A549 (cell line): ENCODE measurements around the gene SLC12A8. TPM values are rescaled to one million over a fixed set of nuclear protein-coding genes. Genes with fewer than 3 reads are reported as not detected.

ENCODE experiments used
- ATAC-seq, 2 experiments: fragments of 200-7000 bp in 1 of 2; fragments of >200 bp in 1 of 2; cut with Nextera tagmentation in 1 of 2; cut with Tn5 transposase in 1 of 2; 3 replicates each; pipeline versions ENCODE4 v1.8.0 to v1.9.1; 2018 to 2020; ENCODE audit warnings: mild to moderate bottlenecking in 1 of 2, moderate library complexity in 1 of 2
- CTCF ChIA-PET: fragments of 300-600 bp; sonication (Branson Sonifier 250); formaldehyde crosslinking; extraction: SDS; loops from one replicate; lab custom pipeline; 2021; ENCODE audit warnings: antibody characterized with exemption, inconsistent platforms; lab: Yijun Ruan, JAX
- POLR2A ChIA-PET: fragments of 350-600 bp; formaldehyde crosslinking; extraction: SDS; loops from one replicate; lab custom pipeline; 2021; ENCODE audit warnings: antibody characterized with exemption, inconsistent platforms; lab: Yijun Ruan, JAX
- DNase-seq, 2 experiments: peaks; one replicate each; pipeline versions ENCODE4 v3.0.0 to v3.0.0-alpha.2; 2011 to 2016; ENCODE audit warnings: low read depth in 1 of 2, low spot score in 1 of 2
- FAIRE-seq: peaks from 2 replicates; lab custom pipeline; 2011; peaks lifted over from hg19 to GRCh38; lab: Jason Lieb, UNC
- H3K27ac ChIP-seq, 2 experiments: fragments of >200 bp; sonication (Bioruptor Twin); formaldehyde crosslinking; 3 replicates each; pipeline ENCODE4 v1.5.1; 2016 to 2017
- H3K4me1 ChIP-seq: fragments of >200 bp; sonication (Bioruptor Twin); formaldehyde crosslinking; 3 replicates; pipeline ENCODE4 v1.6.1; 2016
- H3K4me2 ChIP-seq: fragments of >200 bp; sonication (Bioruptor Twin); formaldehyde crosslinking; 3 replicates; pipeline ENCODE4 v1.6.1; 2016
- H3K4me3 ChIP-seq: fragments of >200 bp; sonication (Bioruptor Twin); formaldehyde crosslinking; 3 replicates; pipeline ENCODE4 v1.5.1; 2016
- H3K9me3 ChIP-seq: fragments of >200 bp; sonication (Bioruptor Twin); formaldehyde crosslinking; 3 replicates; pipeline ENCODE4 v1.6.1; 2016
- CEBPB ChIP-seq, 2 experiments: fragments of >200 bp in 1 of 2; sonication (Bioruptor Twin) in 1 of 2; formaldehyde crosslinking in 1 of 2; IDR thresholded peaks; 2 replicates each; pipeline ENCODE4 v1.6.1; 2012 to 2016
- CHD4 ChIP-seq: fragments of 200-600 bp; sonication (generic); IDR thresholded peaks from 2 replicates; pipeline ENCODE4 v1.6.1; 2016; ENCODE audit warnings: antibody characterized with exemption, mild to moderate bottlenecking, borderline replicate concordance
- E2F6 ChIP-seq: IDR thresholded peaks from 2 replicates; pipeline ENCODE4 v1.6.1; 2012; ENCODE audit warnings: low read depth, borderline replicate concordance
- FOSB ChIP-seq: fragments of 250-450 bp; sonication (Bioruptor Pico); IDR thresholded peaks from 2 replicates; pipeline ENCODE4 v1.5.0; 2020; ENCODE audit warnings: mild to moderate bottlenecking, moderate library complexity
- HOXA7 ChIP-seq: fragments of 250-450 bp; sonication (Bioruptor Pico); IDR thresholded peaks from 2 replicates; pipeline ENCODE4 v1.5.0; 2020; ENCODE audit warnings: mild to moderate bottlenecking, moderate library complexity
- JUN ChIP-seq, 2 experiments: fragments of >200 bp; sonication (Bioruptor Twin); formaldehyde crosslinking; IDR thresholded peaks; 2 replicates in 1 of 2; 3 replicates in 1 of 2; pipeline ENCODE4 v1.6.1; 2016 to 2017
- KDM1A ChIP-seq: fragments of 200-600 bp; sonication (generic); IDR thresholded peaks from 2 replicates; pipeline ENCODE4 v1.6.1; 2016; ENCODE audit warnings: low read depth, mild to moderate bottlenecking
- NFE2L2 ChIP-seq: fragments of 150-350 bp; conservative IDR thresholded peaks from 2 replicates; pipeline ENCODE4 v1.6.1; 2014; ENCODE audit warnings: low read length
- NR3C1 ChIP-seq: fragments of >200 bp; sonication (Bioruptor Twin); formaldehyde crosslinking; IDR thresholded peaks from 3 replicates; pipeline ENCODE4 v1.6.1; 2017
- POLR2AphosphoS2 ChIP-seq: conservative IDR thresholded peaks from 2 replicates; pipeline ENCODE4 v1.6.1; 2012; ENCODE audit warnings: low read length, improper control_type of control experiment, inconsistent platforms
- RAD21 ChIP-seq, 2 experiments: fragments of >200 bp in 1 of 2; sonication (Bioruptor Twin) in 1 of 2; formaldehyde crosslinking in 1 of 2; IDR thresholded peaks in 1 of 2; conservative IDR thresholded peaks in 1 of 2; 2 replicates in 1 of 2; 3 replicates in 1 of 2; pipeline ENCODE4 v1.6.1; 2012 to 2018; ENCODE audit warnings: inconsistent platforms in 1 of 2
- RCOR1 ChIP-seq: fragments of 150-350 bp; IDR thresholded peaks from 2 replicates; pipeline ENCODE4 v1.6.1; 2014; ENCODE audit warnings: antibody characterized with exemption, low read length, low read depth
- REST ChIP-seq: fragments of 200-600 bp; sonication (generic); IDR thresholded peaks from 2 replicates; pipeline ENCODE4 v1.6.1; 2016; ENCODE audit warnings: antibody characterized with exemption, mild to moderate bottlenecking, moderate library complexity
- RFX5 ChIP-seq: fragments of 450-650 bp; IDR thresholded peaks from 2 replicates; pipeline ENCODE4 v1.7.1; 2014; ENCODE audit warnings: antibody characterized with exemption, mild to moderate bottlenecking, moderate library complexity
- SREBF2 ChIP-seq: fragments of 450-650 bp; IDR thresholded peaks from 2 replicates; pipeline ENCODE4 v1.6.1; 2014; ENCODE audit warnings: mild to moderate bottlenecking, moderate library complexity
- USF2 ChIP-seq: fragments of 450-650 bp; IDR thresholded peaks from 2 replicates; pipeline ENCODE4 v1.6.1; 2014; ENCODE audit warnings: antibody characterized with exemption
- ZNF302 ChIP-seq: fragments of 250-450 bp; sonication (Bioruptor Pico); IDR thresholded peaks from 2 replicates; pipeline ENCODE4 v1.9.0; 2021; ENCODE audit warnings: inconsistent platforms, mild to moderate bottlenecking, moderate library complexity
- ZSCAN20 ChIP-seq: fragments of 250-450 bp; sonication (Bioruptor Pico); IDR thresholded peaks from 2 replicates; pipeline ENCODE4 v1.8.0; 2022; ENCODE audit warnings: mild to moderate bottlenecking, moderate library complexity
- WGBS: methylation state at CpG from one replicate; pipeline ENCODE4 v1.1.6; 2017; ENCODE audit errors: missing lambda C conversion rate; 5-methylcytosine and 5-hydroxymethylcytosine counted together
- polyA plus RNA-seq, 4 experiments: library from polyadenylated mRNA; depleted of rRNA in 3 of 4; stranded (reverse); fragments of >200 nt; fragmentation: RNase III in 1 of 4; extraction: RNeasy Plus Mini Kit Qiagen cat#74134 plus additional on column Dnase treatment in 1 of 4; gene quantifications; 2 replicates in 3 of 4; 3 replicates in 1 of 4; pipeline ENCODE4 v1.2.3, GENCODE V29; 2011 to 2017

Gene SLC12A8
- polyA plus RNA-seq, 2 of the 4 experiments (the other 2 are of a cell fraction), result 1.1 to 4.2 TPM

- H3K27ac ChIP-seq, result no peak overlapping the region
- H3K9me3 ChIP-seq, result peaks cover 19% of the 10 kb centered on the region
- no peaks in the 10 kb centered on the region for H3K4me1 ChIP-seq
- H3K4me3 ChIP-seq, result no peak overlapping the region
- 90% methylated on average over 4 of the region's 4 CpGs for WGBS
- FAIRE-seq (no peak), ATAC-seq (no peak), DNase-seq (no peak)
- no peak overlapping the region for H3K4me2 ChIP-seq
- CTCF ChIA-PET, result no interaction called here
- TF ChIP-seq RAD21 (conservative IDR thresholded peaks at IDR 0.05 in 1 of 2, IDR thresholded peaks at IDR 0.05 in 1 of 2), result no peak
- POLR2A ChIA-PET, result no interaction called here
Observed at GRCh38 chr3:125257536-125257935, 45.0 kb upstream of the SLC12A8 start.

GRCh38 chr3:125256675-125257074, 44.1 kb upstream of the SLC12A8 start:
- H3K4me1 ChIP-seq, result no peaks in the 10 kb centered on the region
- H3K27ac ChIP-seq, result no peak overlapping the region
- no peak for FAIRE-seq
- H3K9me3 ChIP-seq, result peaks cover 19% of the 10 kb centered on the region
- ATAC-seq, result no peak
- no peak overlapping the region for H3K4me2 ChIP-seq
- no peak for TF ChIP-seq RCOR1
- ChIA-PET POLR2A (no interaction called here), CTCF (interaction anchor here (0.6 kb wide), 1 partner anchor 626 kb away, joined by 3 read pairs; no protein-coding TSS in a partner anchor)
- H3K4me3 ChIP-seq, result no peak overlapping the region
- no peak for DNase-seq

- Histone ChIP-seq H3K9me3 (no peaks in the 10 kb centered on the region), H3K4me1 (no peaks in the 10 kb centered on the region), H3K4me2 (no peak overlapping the region), H3K4me3 (no peak overlapping the region), H3K27ac (no peak overlapping the region)
- TF ChIP-seq JUN (IDR thresholded peaks at IDR 0.05) (no peak), HOXA7 (CRISPR knock-in tag) (no peak), REST (no peak), FOSB (CRISPR knock-in tag) (no peak), NR3C1 (no peak), POLR2AphosphoS2 (no peak), ZSCAN20 (no peak), KDM1A (no peak), CHD4 (no peak), NFE2L2 (no peak), RFX5 (no peak), ZNF302 (CRISPR knock-in tag) (no peak), SREBF2 (no peak), E2F6 (no peak), USF2 (no peak), CEBPB (IDR thresholded peaks at IDR 0.05) (no peak)
- ChIA-PET POLR2A (no interaction called here), CTCF (no interaction called here)
- 86% methylated on average over 2 of the region's 2 CpGs for WGBS
- no peak for FAIRE-seq
- ATAC-seq, result no peak
- DNase-seq, result no peak
Observed at GRCh38 chr3:125250973-125251372, 38.4 kb upstream of the SLC12A8 start.
